Left kidney (tissue), 2 donors: ENCODE measurements around the gene STX8. TPM values are rescaled to one million over a fixed set of nuclear protein-coding genes. Genes with fewer than 3 reads are reported as not detected.

Experiments
- DNase-seq: peaks from one replicate; pipeline ENCODE4 v3.0.0-alpha.2; 2013
- polyA plus RNA-seq: library from polyadenylated mRNA; unstranded; fragments of 120-200 nt; gene quantifications from one replicate; pipeline ENCODE4 v1.2.1, GENCODE V29; 2013; ENCODE audit not compliant: insufficient read length

The STX8 gene
- polyA plus RNA-seq, 1 donor, result 66.7 TPM

- DNase-seq, result no peak
Observed at GRCh38 chr17:9209781-9210370, 365.7 kb downstream of the STX8 start.

- DNase-seq, result no peak
Observed at GRCh38 chr17:9209347-9209746, 366.3 kb downstream of the STX8 start.

- DNase-seq, result no peak
Observed at GRCh38 chr17:9208381-9209105, 367.1 kb downstream of the STX8 start.

- peak; percentile 12 for DNase-seq
Observed at GRCh38 chr17:9206741-9207332, 368.8 kb downstream of the STX8 start.

GRCh38 chr17:9206410-9206703 lies 369.3 kb downstream of the STX8 start:
- DNase-seq, result no peak

- no peak for DNase-seq
Observed at GRCh38 chr17:9205520-9206409, 369.9 kb downstream of the STX8 start.

- no peak for DNase-seq
Observed at GRCh38 chr17:9204637-9205329, 370.8 kb downstream of the STX8 start.

GRCh38 chr17:9203771-9204425 lies 371.7 kb downstream of the STX8 start:
- DNase-seq, result no peak

- no peak for DNase-seq
Observed at GRCh38 chr17:9202532-9202931, 373.1 kb downstream of the STX8 start.

- no peak for DNase-seq
Observed at GRCh38 chr17:9200699-9201359, 374.8 kb downstream of the STX8 start.

Other genes with a start within 250 kb of the STX8 start
- gene CFAP52, start 822 bp upstream of the STX8 start, polyA plus RNA-seq, result 5.1 TPM
- 8.0 TPM for gene USP43, start 69.7 kb upstream of the STX8 start, polyA plus RNA-seq
- not detected for gene DHRS7C, start 215.8 kb upstream of the STX8 start, polyA plus RNA-seq
- gene GSG1L2, start 246.3 kb upstream of the STX8 start, polyA plus RNA-seq, result not detected